ENCODE data around the gene SREBF1. TPM values are rescaled to one million over a fixed set of nuclear protein-coding genes. Genes with fewer than 3 reads are reported as not detected.
A peak's percentile ranks its signal among the peaks of the same experiment; 100 is the strongest.

Gene SREBF1
- total and polyA plus RNA-seq, 10 of the 15 experiments (the other 5 are each of a cell fraction or from before 2014, with no cell fraction given), result 1.4 to 84.6 (median 20.4) TPM

GRCh38 chr17:17836250-17836817 is 452 bp downstream of the SREBF1 start (continued):
- TF ChIP-seq, protein P1, sequence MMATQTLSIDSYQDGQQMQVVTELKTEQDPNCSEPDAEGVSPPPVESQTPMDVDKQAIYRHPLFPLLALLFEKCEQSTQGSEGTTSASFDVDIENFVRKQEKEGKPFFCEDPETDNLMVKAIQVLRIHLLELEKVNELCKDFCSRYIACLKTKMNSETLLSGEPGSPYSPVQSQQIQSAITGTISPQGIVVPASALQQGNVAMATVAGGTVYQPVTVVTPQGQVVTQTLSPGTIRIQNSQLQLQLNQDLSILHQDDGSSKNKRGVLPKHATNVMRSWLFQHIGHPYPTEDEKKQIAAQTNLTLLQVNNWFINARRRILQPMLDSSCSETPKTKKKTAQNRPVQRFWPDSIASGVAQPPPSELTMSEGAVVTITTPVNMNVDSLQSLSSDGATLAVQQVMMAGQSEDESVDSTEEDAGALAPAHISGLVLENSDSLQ (IDR thresholded peaks at IDR 0.05), result peak; percentile 35; the same call in 1 of the 2 replicates
- TF ChIP-seq POLR2AphosphoS2 (IDR thresholded peaks at IDR 0.05; ENCODE audit: low read depth, low read length) (no peak), STAT3 (IDR thresholded peaks at IDR 0.05; ENCODE audit: low read depth, low read length) (no peak), SIN3A (IDR thresholded peaks at IDR 0.05; ENCODE audit: low read depth, low read length) (0 out of 2 replicates have a peak, but pooled peaks have one; percentile 60), NBN (IDR thresholded peaks at IDR 0.05) (0 out of 2 replicates have a peak, but pooled peaks have one; percentile 57), BACH1 (IDR thresholded peaks at IDR 0.05; ENCODE audit: borderline replicate concordance) (peak; percentile 91), RUNX3 (IDR thresholded peaks at IDR 0.05; ENCODE audit: low read length) (no peak), KAT2A (conservative IDR thresholded peaks at IDR 0.05; ENCODE audit: control insufficient read depth, low read depth, low read length) (no peak), POU2F2 (IDR thresholded peaks at IDR 0.05; ENCODE audit: borderline replicate concordance, low read depth, low read length) (peak; percentile 26; the same call in 1 of the 3 replicates), MTA3 (IDR thresholded peaks at IDR 0.05; ENCODE audit: borderline replicate concordance, low read length) (no peak), ZSCAN29 (IDR thresholded peaks at IDR 0.05) (no peak), CHD1 (IDR thresholded peaks at IDR 0.05; ENCODE audit: low read depth, low read length) (no peak), E2F4 (IDR thresholded peaks at IDR 0.05; ENCODE audit: low read depth, low read length) (no peak), YY1 (IDR thresholded peaks at IDR 0.05; ENCODE audit: low read depth, low read length) (peak; percentile 51; the same call in 1 of the 2 replicates), CREM (IDR thresholded peaks at IDR 0.05; ENCODE audit: low read depth) (peak; percentile 83), TCF3 (IDR thresholded peaks at IDR 0.05; ENCODE audit: borderline replicate concordance, insufficient read depth, low read depth, low read length) (0 out of 2 replicates have a peak, but pooled peaks have one; percentile 63), SMAD5 (IDR thresholded peaks at IDR 0.05; ENCODE audit: low read depth) (no peak), SMARCA5 (IDR thresholded peaks at IDR 0.05) (peak; percentile 97), EP300 (IDR thresholded peaks at IDR 0.05; ENCODE audit: borderline replicate concordance in 1 of 2, control insufficient read depth in 1 of 2, low read depth in 2 of 2, low read length in 2 of 2) (no peak), NRF1 (conservative IDR thresholded peaks at IDR 0.05; ENCODE audit: low read depth, low read length) (peak; percentile 93), EGR1 (IDR thresholded peaks at IDR 0.05; ENCODE audit: borderline replicate concordance in 1 of 2, low read depth in 2 of 2, low read length in 2 of 2) (no peak), HSF1 (IDR thresholded peaks at IDR 0.05; ENCODE audit: low read depth, low read length) (no peak)
- TF ChIP-seq, protein P2, sequence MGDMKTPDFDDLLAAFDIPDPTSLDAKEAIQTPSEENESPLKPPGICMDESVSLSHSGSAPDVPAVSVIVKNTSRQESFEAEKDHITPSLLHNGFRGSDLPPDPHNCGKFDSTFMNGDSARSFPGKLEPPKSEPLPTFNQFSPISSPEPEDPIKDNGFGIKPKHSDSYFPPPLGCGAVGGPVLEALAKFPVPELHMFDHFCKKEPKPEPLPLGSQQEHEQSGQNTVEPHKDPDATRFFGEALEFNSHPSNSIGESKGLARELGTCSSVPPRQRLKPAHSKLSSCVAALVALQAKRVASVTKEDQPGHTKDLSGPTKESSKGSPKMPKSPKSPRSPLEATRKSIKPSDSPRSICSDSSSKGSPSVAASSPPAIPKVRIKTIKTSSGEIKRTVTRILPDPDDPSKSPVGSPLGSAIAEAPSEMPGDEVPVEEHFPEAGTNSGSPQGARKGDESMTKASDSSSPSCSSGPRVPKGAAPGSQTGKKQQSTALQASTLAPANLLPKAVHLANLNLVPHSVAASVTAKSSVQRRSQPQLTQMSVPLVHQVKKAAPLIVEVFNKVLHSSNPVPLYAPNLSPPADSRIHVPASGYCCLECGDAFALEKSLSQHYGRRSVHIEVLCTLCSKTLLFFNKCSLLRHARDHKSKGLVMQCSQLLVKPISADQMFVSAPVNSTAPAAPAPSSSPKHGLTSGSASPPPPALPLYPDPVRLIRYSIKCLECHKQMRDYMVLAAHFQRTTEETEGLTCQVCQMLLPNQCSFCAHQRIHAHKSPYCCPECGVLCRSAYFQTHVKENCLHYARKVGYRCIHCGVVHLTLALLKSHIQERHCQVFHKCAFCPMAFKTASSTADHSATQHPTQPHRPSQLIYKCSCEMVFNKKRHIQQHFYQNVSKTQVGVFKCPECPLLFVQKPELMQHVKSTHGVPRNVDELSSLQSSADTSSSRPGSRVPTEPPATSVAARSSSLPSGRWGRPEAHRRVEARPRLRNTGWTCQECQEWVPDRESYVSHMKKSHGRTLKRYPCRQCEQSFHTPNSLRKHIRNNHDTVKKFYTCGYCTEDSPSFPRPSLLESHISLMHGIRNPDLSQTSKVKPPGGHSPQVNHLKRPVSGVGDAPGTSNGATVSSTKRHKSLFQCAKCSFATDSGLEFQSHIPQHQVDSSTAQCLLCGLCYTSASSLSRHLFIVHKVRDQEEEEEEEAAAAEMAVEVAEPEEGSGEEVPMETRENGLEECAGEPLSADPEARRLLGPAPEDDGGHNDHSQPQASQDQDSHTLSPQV (IDR thresholded peaks at IDR 0.05), result no peak

Data from GM12878 (cell line).